Measurements from ENCODE around the gene PTPRN2. TPM values are rescaled to one million over a fixed set of nuclear protein-coding genes. Genes with fewer than 3 reads are reported as not detected.

PTPRN2 gene
- total and polyA plus RNA-seq, 2 donors (not counting 3 experiments of a cell fraction or from before 2014, with no cell fraction given): 0.62 to 0.88 TPM

DNA sequence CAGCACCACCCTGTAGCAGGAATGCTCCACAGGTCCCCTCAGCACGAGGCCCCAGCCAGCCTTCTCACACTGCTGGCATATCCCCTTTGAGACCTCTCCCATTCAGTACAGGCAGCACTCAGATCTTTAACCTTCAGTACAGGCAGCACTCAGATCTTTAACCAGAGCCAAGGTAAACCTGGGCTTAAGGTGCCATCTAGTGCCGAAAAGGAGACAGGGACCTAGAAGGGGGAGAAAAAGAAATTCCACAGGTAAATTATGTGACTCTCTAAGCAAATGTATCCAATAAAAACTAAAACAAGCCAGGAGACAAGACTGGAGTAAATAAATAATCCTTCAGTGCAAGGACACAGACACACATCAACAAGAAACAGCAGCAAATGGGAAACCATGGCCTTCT is 358.6 kb downstream of the PTPRN2 start:
- Histone ChIP-seq H3K36me3 (ENCODE audit: control insufficient read depth in 2 of 2, extremely low read depth in 1 of 2, insufficient read depth in 2 of 2, low read length in 2 of 2) (no peaks in the 10 kb centered on the region), H3K4me3 (replicated peaks in 1 of 3; ENCODE audit: insufficient read depth in 1 of 3, low read depth in 1 of 3, low read length in 3 of 3) (no peak overlapping the region), H3K27ac (ENCODE audit: insufficient read depth, low read depth, low read length) (no peak overlapping the region), H3K9ac (replicated peaks; ENCODE audit: extremely low read depth, insufficient read depth, low read length) (no peak overlapping the region), H3K9me3 (replicated peaks; ENCODE audit: control insufficient read depth, insufficient read depth, low read length) (peaks cover 3% of the 10 kb centered on the region), H3K79me2 (ENCODE audit: control insufficient read depth, insufficient read depth, low read length) (no peaks in the 10 kb centered on the region), H3K9me1 (replicated peaks; ENCODE audit: control insufficient read depth, extremely low read depth, insufficient read depth, low read length) (no peaks in the 10 kb centered on the region), H2AFZ (ENCODE audit: low read depth, low read length) (no peak overlapping the region), H4K20me1 (replicated peaks; ENCODE audit: control insufficient read depth, extremely low read depth, insufficient read depth, low read length) (no peaks in the 10 kb centered on the region), H3K4me1 (ENCODE audit: control insufficient read depth, extremely low read depth, insufficient read depth, low read length) (no peaks in the 10 kb centered on the region), H3K27me3 (ENCODE audit: control insufficient read depth in 2 of 2, insufficient read depth in 2 of 2, low read length in 2 of 2) (no peaks in the 10 kb centered on the region), H3K4me2 (ENCODE audit: insufficient read depth, low read length) (no peak overlapping the region)
- DNase-seq (ENCODE audit: low read depth, low spot score) (no peak), FAIRE-seq (no peak)
- BruUV-seq (replicated peaks): no TSS peak
- CTCF ChIA-PET: no interaction called here
- POLR2A ChIA-PET: no interaction called here
- TF ChIP-seq JUN (IDR thresholded peaks at IDR 0.05; ENCODE audit: borderline replicate concordance, insufficient read depth, insufficient read length, low read depth): no peak
- no peak for TF ChIP-seq FOS (IDR thresholded peaks at IDR 0.05; ENCODE audit: borderline replicate concordance, insufficient read depth, low read length)
- no peak for TF ChIP-seq MAX (IDR thresholded peaks at IDR 0.05; ENCODE audit: insufficient read depth, insufficient read length)
- dilution Hi-C loops (cut with MboI; ENCODE audit: extremely low pct_ligation_motif_present, low sequenced_read_pairs): no loop called here
- intact Hi-C loops (cut with micrococcal nuclease): no loop called here

DNA sequence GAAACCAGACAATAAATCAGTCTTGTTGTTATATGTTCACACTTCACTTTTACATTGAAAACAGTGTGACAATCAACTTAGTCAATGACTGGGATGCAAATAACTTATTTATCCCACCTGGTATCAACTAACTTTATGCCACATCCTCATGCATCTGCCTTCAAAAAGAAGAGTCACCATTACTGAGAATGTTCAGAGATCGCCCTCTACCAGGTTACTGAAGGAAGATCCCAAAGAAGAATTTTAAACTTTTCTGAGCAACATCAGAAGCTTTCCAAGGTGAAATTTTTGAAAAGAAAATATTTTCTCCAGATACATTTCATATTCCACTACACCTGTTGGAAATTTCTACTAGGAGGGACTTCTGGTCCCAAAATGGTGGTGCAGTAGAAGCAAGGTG is 359.5 kb downstream of the PTPRN2 start:
- FAIRE-seq (no peak), DNase-seq (ENCODE audit: low read depth, low spot score) (no peak)
- no peak overlapping the region for H2AFZ ChIP-seq (ENCODE audit: low read depth, low read length)
- no peaks in the 10 kb centered on the region for H3K36me3 ChIP-seq (ENCODE audit: control insufficient read depth in 2 of 2, extremely low read depth in 1 of 2, insufficient read depth in 2 of 2, low read length in 2 of 2)
- dilution Hi-C loops (cut with MboI; ENCODE audit: extremely low pct_ligation_motif_present, low sequenced_read_pairs) (no loop called here), intact Hi-C loops (cut with micrococcal nuclease) (no loop called here)
- H3K9me3 ChIP-seq (replicated peaks; ENCODE audit: control insufficient read depth, insufficient read depth, low read length): no peaks in the 10 kb centered on the region
- TF ChIP-seq GATA2 (IDR thresholded peaks at IDR 0.05; ENCODE audit: insufficient read depth, insufficient read length, low read depth, low read length) (no peak), JUN (IDR thresholded peaks at IDR 0.05; ENCODE audit: borderline replicate concordance, insufficient read depth, insufficient read length, low read depth) (no peak), POLR2A (IDR thresholded peaks at IDR 0.05; ENCODE audit: low read depth, low read length) (no peak), POLR2AphosphoS5 (IDR thresholded peaks at IDR 0.05; ENCODE audit: insufficient read depth, low read depth, low read length) (no peak), EZH2 (IDR thresholded peaks at IDR 0.05; ENCODE audit: borderline replicate concordance, low read depth, low read length, severe bottlenecking) (no peak), FOS (IDR thresholded peaks at IDR 0.05; ENCODE audit: borderline replicate concordance, insufficient read depth, low read length) (no peak), MAX (IDR thresholded peaks at IDR 0.05; ENCODE audit: insufficient read depth, insufficient read length) (no peak), MYC (IDR thresholded peaks at IDR 0.05; ENCODE audit: low read depth, low read length) (no peak)
- TF ChIP-seq, protein P1, sequence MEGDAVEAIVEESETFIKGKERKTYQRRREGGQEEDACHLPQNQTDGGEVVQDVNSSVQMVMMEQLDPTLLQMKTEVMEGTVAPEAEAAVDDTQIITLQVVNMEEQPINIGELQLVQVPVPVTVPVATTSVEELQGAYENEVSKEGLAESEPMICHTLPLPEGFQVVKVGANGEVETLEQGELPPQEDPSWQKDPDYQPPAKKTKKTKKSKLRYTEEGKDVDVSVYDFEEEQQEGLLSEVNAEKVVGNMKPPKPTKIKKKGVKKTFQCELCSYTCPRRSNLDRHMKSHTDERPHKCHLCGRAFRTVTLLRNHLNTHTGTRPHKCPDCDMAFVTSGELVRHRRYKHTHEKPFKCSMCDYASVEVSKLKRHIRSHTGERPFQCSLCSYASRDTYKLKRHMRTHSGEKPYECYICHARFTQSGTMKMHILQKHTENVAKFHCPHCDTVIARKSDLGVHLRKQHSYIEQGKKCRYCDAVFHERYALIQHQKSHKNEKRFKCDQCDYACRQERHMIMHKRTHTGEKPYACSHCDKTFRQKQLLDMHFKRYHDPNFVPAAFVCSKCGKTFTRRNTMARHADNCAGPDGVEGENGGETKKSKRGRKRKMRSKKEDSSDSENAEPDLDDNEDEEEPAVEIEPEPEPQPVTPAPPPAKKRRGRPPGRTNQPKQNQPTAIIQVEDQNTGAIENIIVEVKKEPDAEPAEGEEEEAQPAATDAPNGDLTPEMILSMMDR (IDR thresholded peaks at IDR 0.05; ENCODE audit: extremely low read depth in 1 of 2, insufficient read depth in 1 of 2, low read depth in 1 of 2, low read length in 2 of 2): no peak
- no peaks in the 10 kb centered on the region for H4K20me1 ChIP-seq (replicated peaks; ENCODE audit: control insufficient read depth, extremely low read depth, insufficient read depth, low read length)
- ChIA-PET POLR2A (no interaction called here), CTCF (no interaction called here)
- no peaks in the 10 kb centered on the region for H3K79me2 ChIP-seq (ENCODE audit: control insufficient read depth, insufficient read depth, low read length)
- no peaks in the 10 kb centered on the region for H3K4me1 ChIP-seq (ENCODE audit: control insufficient read depth, extremely low read depth, insufficient read depth, low read length)
- H3K4me3 ChIP-seq (replicated peaks in 1 of 3; ENCODE audit: insufficient read depth in 1 of 3, low read depth in 1 of 3, low read length in 3 of 3): no peak overlapping the region
- H3K27me3 ChIP-seq (ENCODE audit: control insufficient read depth in 2 of 2, insufficient read depth in 2 of 2, low read length in 2 of 2): no peaks in the 10 kb centered on the region
- H3K9me1 ChIP-seq (replicated peaks; ENCODE audit: control insufficient read depth, extremely low read depth, insufficient read depth, low read length): no peaks in the 10 kb centered on the region
- H3K9ac ChIP-seq (replicated peaks; ENCODE audit: extremely low read depth, insufficient read depth, low read length): no peak overlapping the region
- no peak overlapping the region for H3K27ac ChIP-seq (ENCODE audit: insufficient read depth, low read depth, low read length)
- BruUV-seq (replicated peaks): no TSS peak
- no peak overlapping the region for H3K4me2 ChIP-seq (ENCODE audit: insufficient read depth, low read length)

Measured in endothelial cell of umbilical vein (primary cell).